Esophagus (tissue), 2 donors: ENCODE data around the gene CRB2. TPM values are rescaled to one million over a fixed set of nuclear protein-coding genes. Genes with fewer than 3 reads are reported as not detected.

Source experiments
- H3K27ac ChIP-seq, 2 donors: one replicate each; pipeline ENCODE4 v1.5.1; 2013; ENCODE audit warnings: low read depth in 2 of 2, mild to moderate bottlenecking in 2 of 2, inconsistent platforms in 1 of 2, low read length in 1 of 2, moderate library complexity in 1 of 2
- H3K27me3 ChIP-seq, 2 donors: one replicate each; pipeline ENCODE4 v1.6.1; 2013; ENCODE audit warnings: low read length in 2 of 2, control low read depth in 1 of 2, mild to moderate bottlenecking in 1 of 2; ENCODE audit not compliant: insufficient read depth in 2 of 2, control insufficient read depth in 1 of 2
- H3K36me3 ChIP-seq, 2 donors: one replicate each; pipeline ENCODE4 v1.6.1; 2013; ENCODE audit warnings: low read length in 1 of 2; ENCODE audit not compliant: control insufficient read depth in 2 of 2, insufficient read depth in 2 of 2
- H3K4me1 ChIP-seq, 2 donors: one replicate each; pipeline ENCODE4 v1.6.1; 2013; ENCODE audit warnings: low read length in 1 of 2; ENCODE audit not compliant: control insufficient read depth in 2 of 2, insufficient read depth in 2 of 2
- H3K4me3 ChIP-seq, 2 donors: one replicate each; pipeline ENCODE4 v1.5.1; 2013; ENCODE audit warnings: low read length in 2 of 2, mild to moderate bottlenecking in 2 of 2, low read depth in 1 of 2, moderate library complexity in 1 of 2
- H3K9me3 ChIP-seq, 2 donors: one replicate each; pipeline ENCODE4 v1.6.1; 2013; ENCODE audit warnings: mild to moderate bottlenecking in 2 of 2, low read depth in 1 of 2, low read length in 1 of 2, moderate library complexity in 1 of 2; ENCODE audit not compliant: control insufficient read depth in 2 of 2, insufficient read depth in 1 of 2
- WGBS, 2 donors: extraction: QIAGEN DNeasy Blood & Tissue Kit; methylation state at CpG; one replicate each; pipeline ENCODE4 v1.1.7; 2013; 5-methylcytosine and 5-hydroxymethylcytosine counted together
- polyA plus RNA-seq, 2 donors: library from polyadenylated mRNA; stranded (reverse); fragments of 200-250 nt; gene quantifications; one replicate each; pipeline ENCODE4 v1.2.3, GENCODE V29; 2013
- donor health status: healthy with polysubstance abuse.
- donor health status: Bipolar disorder and iron deficiency.

CRB2 gene
- polyA plus RNA-seq, 2 donors: 0.01 to 0.02 TPM

DNA sequence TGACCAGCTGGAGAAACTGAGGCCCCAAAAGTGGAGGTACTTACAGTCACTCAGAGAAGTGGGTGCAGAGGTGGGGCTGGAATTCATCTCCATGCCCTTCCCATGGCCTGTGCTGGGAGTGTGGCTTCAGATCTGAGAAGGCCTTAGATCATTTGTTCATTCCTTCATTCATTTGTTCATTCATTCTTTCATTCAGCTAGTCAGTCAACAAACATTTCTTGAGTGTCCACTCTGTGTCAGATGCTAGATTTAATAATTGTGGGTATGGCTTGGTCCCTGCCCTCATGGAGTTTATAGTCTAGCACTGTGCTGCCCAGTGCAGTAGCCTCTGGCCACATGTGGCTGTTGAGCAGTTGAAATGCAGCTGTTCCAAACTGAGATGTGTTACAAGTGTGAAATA, 19.0 kb upstream of the CRB2 start:
- H3K4me1 ChIP-seq: peaks cover 9 to 26% of the 10 kb centered on the region in 2 donors
- no peak overlapping the region for H3K4me3 ChIP-seq

DNA sequence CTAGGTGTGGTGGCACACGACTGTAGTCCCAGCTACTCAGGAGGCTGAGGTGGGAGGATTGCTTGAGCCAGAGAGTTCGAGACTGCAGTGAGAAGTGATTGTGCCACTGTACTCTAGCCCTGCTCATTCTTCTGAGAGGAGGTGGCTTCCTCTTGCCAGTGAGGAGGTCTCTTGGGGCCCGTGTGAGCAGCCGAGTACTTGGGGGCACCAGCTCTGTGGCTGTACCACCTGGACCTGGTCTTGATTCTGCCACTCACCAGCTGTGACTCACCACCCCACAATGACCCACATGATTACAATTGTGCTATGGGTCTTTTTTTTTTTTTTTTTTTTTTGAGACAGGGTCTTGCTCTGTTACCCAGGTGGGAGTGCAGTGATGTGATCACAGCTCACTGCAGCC, 18.0 kb upstream of the CRB2 start:
- Histone ChIP-seq H3K36me3 (no peaks in the 10 kb centered on the region), H3K27ac (no peak overlapping the region), H3K27me3 (no peaks in the 10 kb centered on the region), H3K9me3 (no peaks in the 10 kb centered on the region), H3K4me3 (no peak overlapping the region), H3K4me1 (peaks cover 9 to 21% of the 10 kb centered on the region in 2 donors)
- 80 to 81% methylated on average over 4 of the region's 4 CpGs for WGBS, 2 donors

More for the DNA sequence above, 19.0 kb upstream of the CRB2 start:
- H3K36me3 ChIP-seq: no peaks in the 10 kb centered on the region
- H3K9me3 ChIP-seq: no peaks in the 10 kb centered on the region
- no peaks in the 10 kb centered on the region for H3K27me3 ChIP-seq
- peak overlapping the region; percentile 78 to 98 for H3K27ac ChIP-seq

DNA sequence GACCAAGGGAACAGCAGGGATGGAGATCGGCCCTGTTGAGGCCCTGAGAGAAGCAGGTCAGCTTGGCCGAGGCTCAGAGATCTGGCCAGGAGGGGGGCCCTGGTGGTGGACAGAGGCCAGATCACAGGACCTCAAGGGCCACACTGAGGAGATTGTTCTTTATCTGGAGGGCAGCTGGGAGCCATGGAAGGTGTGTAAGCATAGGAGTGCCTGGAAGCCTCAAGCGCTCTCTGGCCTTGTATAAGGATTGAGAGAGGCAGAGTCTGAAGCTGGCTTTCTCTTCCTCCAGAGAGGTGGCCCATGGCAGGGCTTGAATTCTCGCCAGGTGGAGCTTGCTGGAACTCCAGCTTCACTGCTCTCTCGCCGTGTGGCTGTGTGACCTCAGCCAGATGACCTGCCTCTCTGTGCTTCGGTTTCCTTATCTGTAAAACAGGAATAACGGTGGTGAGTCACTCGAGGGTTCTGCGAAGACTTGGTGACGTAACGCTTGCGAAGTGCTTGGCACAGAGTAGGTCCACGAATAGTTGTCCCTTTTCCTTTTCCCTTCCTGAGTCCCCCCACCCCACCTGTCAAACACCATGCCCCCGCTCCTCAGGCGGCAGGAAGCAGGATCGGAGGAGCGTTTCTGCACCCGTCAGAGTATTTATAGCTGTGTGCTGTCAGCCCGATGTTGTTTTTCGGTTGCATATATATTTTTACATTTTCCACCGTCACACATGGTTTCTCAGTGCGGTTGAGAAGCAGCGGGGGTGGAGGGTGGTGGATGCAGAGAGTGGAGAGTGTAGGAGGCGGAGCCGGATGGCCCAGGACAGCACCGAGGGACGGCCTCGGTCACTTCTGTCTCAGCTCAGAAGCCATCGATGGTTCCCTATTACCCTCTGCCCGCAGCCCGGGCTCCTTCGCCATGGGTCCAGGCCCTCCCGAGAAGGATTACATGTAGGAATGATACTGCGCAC, 17.0 kb upstream of the CRB2 start:
- Histone ChIP-seq H3K27ac (peak overlapping the region in 1 of 2 donors; percentile 54), H3K4me3 (no peak overlapping the region), H3K9me3 (no peaks in the 10 kb centered on the region), H3K4me1 (peaks cover 13 to 26% of the 10 kb centered on the region in 2 donors), H3K27me3 (no peaks in the 10 kb centered on the region), H3K36me3 (no peaks in the 10 kb centered on the region)
- WGBS, 2 donors: 59 to 65% methylated on average over 35 of the region's 35 CpGs

DNA sequence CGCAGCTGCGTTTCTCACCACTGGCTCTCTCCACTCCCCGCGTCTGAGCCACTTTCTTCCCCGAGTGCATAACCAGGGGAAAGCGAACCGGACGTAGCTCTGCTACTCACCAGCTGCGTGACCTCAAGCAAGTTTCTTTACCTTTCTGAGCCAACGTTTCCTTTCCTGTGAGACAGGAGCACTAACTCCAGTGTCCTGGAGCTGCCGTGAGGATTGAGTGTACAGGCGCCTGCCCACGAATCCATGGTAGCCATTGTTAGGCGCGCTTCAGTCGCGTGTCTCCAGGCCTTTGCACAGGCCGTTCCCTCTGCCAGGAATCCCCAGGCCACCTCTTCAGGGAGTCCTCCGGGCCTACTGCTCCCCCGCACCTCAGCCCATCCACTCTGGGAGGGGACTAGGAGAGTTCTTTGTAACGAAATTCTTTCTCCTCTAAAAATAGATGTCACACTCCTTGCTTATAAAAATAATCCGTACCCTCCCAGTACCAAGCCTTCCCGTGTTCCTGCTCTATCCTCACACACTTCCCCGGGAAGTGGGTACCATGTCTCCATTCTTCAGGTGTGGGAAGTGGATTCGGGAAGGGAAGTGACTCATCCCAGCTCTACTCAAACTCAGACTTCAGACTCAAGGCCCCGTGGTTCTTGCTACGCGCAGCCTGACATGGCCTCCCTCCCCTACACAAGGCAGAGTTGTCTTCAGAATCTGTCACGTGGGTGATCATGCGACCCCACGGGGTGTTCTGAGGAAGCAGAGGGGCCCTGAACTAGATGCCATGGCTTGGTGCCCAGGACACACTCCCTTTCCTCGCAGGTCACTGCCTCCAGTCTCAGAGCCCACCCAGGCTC, 16.1 kb upstream of the CRB2 start:
- Histone ChIP-seq H3K36me3 (no peaks in the 10 kb centered on the region), H3K4me1 (peaks cover 18 to 27% of the 10 kb centered on the region in 2 donors), H3K9me3 (no peaks in the 10 kb centered on the region), H3K27me3 (no peaks in the 10 kb centered on the region), H3K27ac (peak overlapping the region; percentile 28 to 54), H3K4me3 (no peak overlapping the region)
- 60 to 61% methylated on average over 32 of the region's 32 CpGs for WGBS, 2 donors

DNA sequence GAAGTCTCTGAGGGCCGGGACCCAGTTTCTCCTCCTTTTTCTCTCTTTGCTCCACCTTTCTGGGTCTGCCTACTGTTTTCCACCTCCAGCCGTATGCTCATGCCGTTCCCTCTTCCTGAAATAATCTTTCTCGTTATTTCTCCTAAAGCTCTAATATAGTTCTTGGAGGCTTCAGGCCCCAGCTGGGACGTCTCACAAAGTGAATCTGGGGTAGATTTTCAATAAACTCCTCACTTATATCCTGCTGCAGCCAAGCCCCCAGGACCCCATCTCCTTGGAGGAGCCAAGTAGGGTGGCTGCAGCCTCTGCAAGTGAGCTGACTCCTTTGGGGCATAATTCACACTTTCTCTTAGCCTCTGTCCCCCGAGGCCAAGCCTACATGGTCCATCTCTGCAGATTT, 14.2 kb upstream of the CRB2 start:
- H3K36me3 ChIP-seq: no peaks in the 10 kb centered on the region
- peaks cover 17 to 23% of the 10 kb centered on the region in 2 donors for H3K4me1 ChIP-seq
- no peak overlapping the region for H3K4me3 ChIP-seq
- 82 to 88% methylated on average over 6 of the region's 6 CpGs for WGBS, 2 donors
- no peak overlapping the region for H3K27ac ChIP-seq
- no peaks in the 10 kb centered on the region for H3K27me3 ChIP-seq
- H3K9me3 ChIP-seq: no peaks in the 10 kb centered on the region

DNA sequence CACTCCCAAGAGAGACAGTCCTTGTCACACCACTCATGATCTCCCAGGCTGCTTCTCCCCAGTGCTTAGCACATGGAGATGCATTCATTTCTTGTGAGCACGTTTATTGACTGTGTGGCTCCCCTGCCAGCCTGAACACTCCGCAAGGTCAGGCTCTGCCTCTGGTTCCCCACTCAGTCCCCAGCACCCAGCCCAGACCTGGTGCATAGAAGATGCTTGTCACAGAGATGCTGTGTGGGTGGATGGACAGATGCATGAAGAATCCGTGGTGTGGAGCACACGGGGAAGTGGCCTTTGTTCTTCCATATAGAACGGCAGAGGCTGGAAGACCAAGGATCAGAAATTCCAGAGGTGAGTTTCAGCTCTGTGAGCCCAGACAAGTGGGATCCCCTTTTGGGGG, 13.8 kb upstream of the CRB2 start:
- Histone ChIP-seq H3K4me1 (peaks cover 17 to 22% of the 10 kb centered on the region in 2 donors), H3K36me3 (no peaks in the 10 kb centered on the region), H3K4me3 (no peak overlapping the region), H3K27me3 (no peaks in the 10 kb centered on the region), H3K9me3 (peaks cover 0 to 2% of the 10 kb centered on the region in 2 donors), H3K27ac (no peak overlapping the region)
- 80 to 86% methylated on average over 5 of the region's 5 CpGs for WGBS, 2 donors

DNA sequence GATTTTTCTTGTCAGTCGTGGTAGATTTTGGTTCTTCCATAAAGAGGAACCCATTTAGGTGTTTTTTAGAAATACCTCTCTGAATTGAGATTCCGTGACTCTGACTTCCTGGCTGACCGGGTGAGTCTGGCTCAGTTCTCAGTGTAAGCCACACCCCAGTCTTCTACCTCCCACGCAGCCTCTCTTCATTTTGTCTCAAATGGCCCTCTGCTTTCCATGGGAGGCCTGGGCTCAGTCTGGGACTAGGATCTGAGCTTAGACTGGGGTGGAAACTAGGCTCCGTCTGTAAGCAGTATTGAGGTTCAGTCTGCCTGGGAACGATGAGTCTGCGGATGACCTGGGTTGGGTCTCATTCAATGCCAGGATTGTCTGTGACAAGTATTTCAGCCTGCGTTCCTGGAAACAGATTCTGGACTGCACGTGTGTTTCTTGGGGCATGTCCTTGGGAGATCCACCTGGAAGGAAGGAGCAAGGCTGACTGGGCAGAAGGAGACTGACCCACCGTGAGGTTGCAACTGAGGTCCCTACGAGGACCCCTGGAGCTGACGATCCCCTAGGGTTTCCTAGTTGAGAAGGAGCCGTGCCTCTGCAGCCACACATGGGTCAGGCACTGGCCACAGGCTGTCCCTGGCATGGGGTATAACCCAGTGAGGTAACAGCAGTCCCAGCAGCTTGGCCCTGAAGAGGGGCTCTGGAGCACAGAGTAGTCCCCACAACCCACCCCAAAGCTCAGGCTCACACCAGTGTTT, 12.4 kb upstream of the CRB2 start:
- H3K4me3 ChIP-seq: no peak overlapping the region
- no peaks in the 10 kb centered on the region for H3K36me3 ChIP-seq
- H3K27ac ChIP-seq: peak overlapping the region; percentile 64 to 91
- no peaks in the 10 kb centered on the region for H3K27me3 ChIP-seq
- 44 to 57% methylated on average over 13 of the region's 13 CpGs for WGBS, 2 donors
- peaks cover 0 to 3% of the 10 kb centered on the region in 2 donors for H3K9me3 ChIP-seq
- H3K4me1 ChIP-seq: peaks cover 17 to 25% of the 10 kb centered on the region in 2 donors

DNA sequence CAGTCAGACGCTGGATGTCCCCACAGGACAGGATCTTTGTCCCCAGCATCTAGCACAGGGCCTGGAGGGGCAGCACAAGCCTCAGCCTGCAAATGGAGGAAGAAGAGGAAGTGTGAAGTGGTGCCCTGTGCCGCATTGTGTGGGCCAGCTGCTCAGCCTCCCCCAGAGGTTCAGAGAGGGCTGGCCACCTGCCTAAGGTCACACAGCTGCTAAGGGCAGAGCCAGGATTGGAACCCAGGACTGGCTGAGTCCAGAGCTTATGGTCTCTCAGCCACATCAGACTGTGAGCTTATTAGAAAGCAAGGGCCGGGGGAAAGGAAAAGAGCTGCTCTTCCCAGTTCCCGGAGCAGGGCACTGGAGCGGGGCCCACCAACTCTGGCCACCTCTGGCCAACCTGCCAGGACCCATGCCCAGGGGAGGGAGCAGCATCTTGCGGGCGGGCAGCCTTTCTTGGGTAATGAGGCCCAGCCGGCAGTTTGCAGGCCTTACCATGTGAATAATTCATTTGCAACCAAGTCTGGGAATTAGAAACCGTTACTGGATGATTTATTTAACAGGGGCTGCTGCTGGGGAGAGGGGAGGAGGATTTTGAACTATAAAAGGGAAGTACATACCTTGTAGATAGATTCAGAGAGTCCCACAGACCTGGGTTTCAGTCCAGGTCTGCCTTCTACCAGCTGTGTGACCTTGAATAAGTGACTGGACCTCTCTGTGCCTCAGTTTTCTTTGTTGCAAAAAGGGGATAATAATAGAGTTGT, 11.6 kb upstream of the CRB2 start:
- WGBS, 2 donors: 88 to 89% methylated on average over 9 of the region's 9 CpGs

More for the DNA sequence above, 11.6 kb upstream of the CRB2 start:
- Histone ChIP-seq H3K27ac (peak overlapping the region; percentile 64 to 91), H3K4me3 (no peak overlapping the region), H3K27me3 (no peaks in the 10 kb centered on the region), H3K9me3 (peaks cover 0 to 3% of the 10 kb centered on the region in 2 donors), H3K4me1 (peaks cover 17 to 21% of the 10 kb centered on the region in 2 donors), H3K36me3 (no peaks in the 10 kb centered on the region)
